DND-41 (cell line): ENCODE data around the gene PDSS1.

Experiments used
- CTCF ChIP-seq: IDR thresholded peaks from 2 replicates; pipeline ENCODE4 v1.5.1; 2012; ENCODE audit warnings: borderline replicate concordance, low read length, moderate library complexity, mild to moderate bottlenecking; ENCODE audit not compliant: poor library complexity, severe bottlenecking; ENCODE audit errors: extremely low read depth
- EZH2 ChIP-seq: IDR thresholded peaks from 3 replicates; pipeline ENCODE4 v1.6.1; 2012; ENCODE audit warnings: borderline replicate concordance, low read depth, mild to moderate bottlenecking, moderate library complexity, low read length, inconsistent platforms; ENCODE audit not compliant: severe bottlenecking

GRCh38 chr10:26721561-26721960, 24.1 kb downstream of the PDSS1 start:
- TF ChIP-seq CTCF (no peak), EZH2 (no peak)
